Activated T-cell treated with anti-CD3 and anti-CD28 coated beads, Interleukin-2, amount 50 U/mL, for 72 hours (primary cell): ENCODE measurements around the gene KRT86. TPM values are rescaled to one million over a fixed set of nuclear protein-coding genes. Genes with fewer than 3 reads are reported as not detected.
"Not testable (repeated sequence)": the region's sequence is repeated elsewhere in the genome, so short reads cannot be mapped to it uniquely, and the experiment has no call there.

Experiments
- ATAC-seq, 2 donors: fragments of 150-1000 bp; cut with Tn5 transposase; replicated peaks in 1 of 2; 2 replicates each; pipeline ENCODE4 v1.10.0; 2021; ENCODE audit warnings: moderate library complexity in 2 of 2, mild to moderate bottlenecking in 1 of 2
- DNase-seq, 2 donors: peaks; one replicate each; pipeline ENCODE4 v3.0.0; 2021 to 2022; ENCODE audit warnings: mixed read lengths in 1 of 2
- H3K27ac Mint-ChIP-seq: one replicate; pipeline ENCODE4 v1.8.0; 2022; ENCODE audit warnings: mild to moderate bottlenecking, moderate library complexity, mixed read lengths
- H3K27me3 Mint-ChIP-seq: one replicate; pipeline ENCODE4 v1.8.0; 2022; ENCODE audit warnings: low read depth, mixed read lengths
- H3K36me3 Mint-ChIP-seq, 2 donors: one replicate each; pipeline ENCODE4 v1.8.0; 2022; ENCODE audit warnings: mixed read lengths in 2 of 2, mild to moderate bottlenecking in 1 of 2; ENCODE audit not compliant: insufficient read depth in 2 of 2
- H3K4me1 Mint-ChIP-seq: one replicate; pipeline ENCODE4 v1.8.0; 2022; ENCODE audit warnings: low read depth, mixed read lengths
- H3K4me3 Mint-ChIP-seq, 2 donors: one replicate each; pipeline ENCODE4 v1.8.0; 2022; ENCODE audit warnings: mild to moderate bottlenecking in 2 of 2, mixed read lengths in 2 of 2, moderate library complexity in 2 of 2
- H3K9me3 Mint-ChIP-seq, 2 donors: one replicate each; pipeline ENCODE4 v1.8.0; 2022; ENCODE audit warnings: mixed read lengths in 2 of 2
- total RNA-seq, 2 donors: library from RNA; stranded (reverse); gene quantifications; one replicate each; pipeline ENCODE4 v1.2.3, GENCODE V29; 2022

The KRT86 gene
- total RNA-seq, 2 donors from 2014 or later: 0.82 to 1.00 TPM

- no peak overlapping the region for H3K27ac Mint-ChIP-seq
- peaks cover 43% of the 10 kb centered on the region for H3K4me1 Mint-ChIP-seq
- ATAC-seq: peak; percentile 51 to 68
- no peaks in the 10 kb centered on the region for H3K9me3 Mint-ChIP-seq
- H3K36me3 Mint-ChIP-seq: no peaks in the 10 kb centered on the region
- DNase-seq: no peak
- peak overlapping the region in 1 of 2 donors; percentile 37 for H3K4me3 Mint-ChIP-seq
- H3K27me3 Mint-ChIP-seq: peaks cover 62% of the 10 kb centered on the region
These were observed 22.9 kb upstream of the KRT86 start for GRCh38 chr12:52251367-52252051.

GRCh38 chr12:52252175-52252615 lies 22.2 kb upstream of the KRT86 start:
- Mint-ChIP-seq H3K4me1 (peaks cover 36% of the 10 kb centered on the region), H3K27me3 (peaks cover 68% of the 10 kb centered on the region)
- not testable (repeated sequence) for H3K27ac Mint-ChIP-seq, ATAC-seq, H3K36me3 Mint-ChIP-seq, H3K9me3 Mint-ChIP-seq, H3K4me3 Mint-ChIP-seq, DNase-seq

GRCh38 chr12:52252728-52253343 lies 21.6 kb upstream of the KRT86 start:
- H3K4me1 Mint-ChIP-seq: peaks cover 30% of the 10 kb centered on the region
- H3K27me3 Mint-ChIP-seq: peaks cover 67% of the 10 kb centered on the region
- ATAC-seq: no peak
- no peaks in the 10 kb centered on the region for H3K9me3 Mint-ChIP-seq
- no peaks in the 10 kb centered on the region for H3K36me3 Mint-ChIP-seq
- H3K4me3 Mint-ChIP-seq: no peak overlapping the region
- DNase-seq: no peak
- H3K27ac Mint-ChIP-seq: no peak overlapping the region

GRCh38 chr12:52253391-52254179 lies 20.9 kb upstream of the KRT86 start:
- peaks cover 28% of the 10 kb centered on the region for H3K4me1 Mint-ChIP-seq
- DNase-seq: no peak
- H3K36me3 Mint-ChIP-seq: no peaks in the 10 kb centered on the region
- ATAC-seq: no peak
- no peak overlapping the region for H3K4me3 Mint-ChIP-seq
- peaks cover 68% of the 10 kb centered on the region for H3K27me3 Mint-ChIP-seq
- no peak overlapping the region for H3K27ac Mint-ChIP-seq
- H3K9me3 Mint-ChIP-seq: no peaks in the 10 kb centered on the region

- DNase-seq (no peak), ATAC-seq (no peak)
- H3K27ac Mint-ChIP-seq: no peak overlapping the region
- H3K4me1 Mint-ChIP-seq: peaks cover 27% of the 10 kb centered on the region
- H3K36me3 Mint-ChIP-seq: no peaks in the 10 kb centered on the region
- no peaks in the 10 kb centered on the region for H3K9me3 Mint-ChIP-seq
- peaks cover 68% of the 10 kb centered on the region for H3K27me3 Mint-ChIP-seq
- no peak overlapping the region for H3K4me3 Mint-ChIP-seq
These were observed 20.1 kb upstream of the KRT86 start for GRCh38 chr12:52254180-52254964.

- no peaks in the 10 kb centered on the region for H3K9me3 Mint-ChIP-seq
- no peak for DNase-seq
- peaks cover 68% of the 10 kb centered on the region for H3K27me3 Mint-ChIP-seq
These were observed 19.3 kb upstream of the KRT86 start for GRCh38 chr12:52254965-52255751.

GRCh38 chr12:52255926-52256583 lies 18.4 kb upstream of the KRT86 start:
- peaks cover 68% of the 10 kb centered on the region for H3K27me3 Mint-ChIP-seq
- no peaks in the 10 kb centered on the region for H3K9me3 Mint-ChIP-seq
- ATAC-seq: no peak
- no peak overlapping the region for H3K4me3 Mint-ChIP-seq
- H3K4me1 Mint-ChIP-seq: peaks cover 21% of the 10 kb centered on the region
- H3K27ac Mint-ChIP-seq: no peak overlapping the region
- no peak for DNase-seq
- no peaks in the 10 kb centered on the region for H3K36me3 Mint-ChIP-seq

More at GRCh38 chr12:52254965-52255751, 19.3 kb upstream of the KRT86 start:
- no peak for ATAC-seq
- Mint-ChIP-seq H3K4me3 (no peak overlapping the region), H3K4me1 (peaks cover 22% of the 10 kb centered on the region), H3K27ac (no peak overlapping the region), H3K36me3 (no peaks in the 10 kb centered on the region)

GRCh38 chr12:52256584-52256935 lies 17.9 kb upstream of the KRT86 start:
- ATAC-seq (no peak), DNase-seq (no peak)
- Mint-ChIP-seq H3K36me3 (no peaks in the 10 kb centered on the region), H3K9me3 (no peaks in the 10 kb centered on the region), H3K27ac (no peak overlapping the region), H3K27me3 (peaks cover 69% of the 10 kb centered on the region), H3K4me1 (peaks cover 16% of the 10 kb centered on the region), H3K4me3 (no peak overlapping the region)

- H3K27ac Mint-ChIP-seq: no peak overlapping the region
- no peaks in the 10 kb centered on the region for H3K9me3 Mint-ChIP-seq
- no peak for DNase-seq
- peaks cover 71% of the 10 kb centered on the region for H3K27me3 Mint-ChIP-seq
- peaks cover 11% of the 10 kb centered on the region for H3K4me1 Mint-ChIP-seq
- no peak for ATAC-seq
- H3K36me3 Mint-ChIP-seq: no peaks in the 10 kb centered on the region
- no peak overlapping the region for H3K4me3 Mint-ChIP-seq
These were observed 17.3 kb upstream of the KRT86 start for GRCh38 chr12:52257074-52257551.

GRCh38 chr12:52257922-52258321 lies 16.5 kb upstream of the KRT86 start:
- Mint-ChIP-seq H3K4me3 (peak overlapping the region in 1 of 2 donors; percentile 43), H3K27me3 (peaks cover 71% of the 10 kb centered on the region)
- H3K36me3 Mint-ChIP-seq, H3K4me1 Mint-ChIP-seq, H3K27ac Mint-ChIP-seq, ATAC-seq, H3K9me3 Mint-ChIP-seq, DNase-seq: not testable (repeated sequence)

GRCh38 chr12:52258335-52258901 lies 16.0 kb upstream of the KRT86 start:
- peak overlapping the region in 1 of 2 donors; percentile 43 for H3K4me3 Mint-ChIP-seq
- no peak overlapping the region for H3K27ac Mint-ChIP-seq
- ATAC-seq (peak in 1 of 2 donors; percentile 37), DNase-seq (no peak)
- peaks cover 71% of the 10 kb centered on the region for H3K27me3 Mint-ChIP-seq
- no peaks in the 10 kb centered on the region for H3K36me3 Mint-ChIP-seq
- no peaks in the 10 kb centered on the region for H3K9me3 Mint-ChIP-seq
- H3K4me1 Mint-ChIP-seq: peaks cover 8% of the 10 kb centered on the region
